D721Med (cell line): ENCODE results near the gene PIK3C2G.

Source experiments
- DNase-seq: peaks from one replicate; pipeline ENCODE4 v3.0.0; 2011; ENCODE audit warnings: low spot score; ENCODE audit not compliant: insufficient read length
- FAIRE-seq: peaks from 2 replicates; lab custom pipeline; 2011; peaks lifted over from hg19 to GRCh38; lab: Jason Lieb, UNC
- TF ChIP-seq, protein P1 (sequence below): IDR thresholded peaks from 2 replicates; pipeline ENCODE4 v1.5.1; 2012; ENCODE audit warnings: mild to moderate bottlenecking, control low read depth; ENCODE audit not compliant: insufficient read depth; ENCODE audit errors: missing control alignments

Gene PIK3C2G, protein sequence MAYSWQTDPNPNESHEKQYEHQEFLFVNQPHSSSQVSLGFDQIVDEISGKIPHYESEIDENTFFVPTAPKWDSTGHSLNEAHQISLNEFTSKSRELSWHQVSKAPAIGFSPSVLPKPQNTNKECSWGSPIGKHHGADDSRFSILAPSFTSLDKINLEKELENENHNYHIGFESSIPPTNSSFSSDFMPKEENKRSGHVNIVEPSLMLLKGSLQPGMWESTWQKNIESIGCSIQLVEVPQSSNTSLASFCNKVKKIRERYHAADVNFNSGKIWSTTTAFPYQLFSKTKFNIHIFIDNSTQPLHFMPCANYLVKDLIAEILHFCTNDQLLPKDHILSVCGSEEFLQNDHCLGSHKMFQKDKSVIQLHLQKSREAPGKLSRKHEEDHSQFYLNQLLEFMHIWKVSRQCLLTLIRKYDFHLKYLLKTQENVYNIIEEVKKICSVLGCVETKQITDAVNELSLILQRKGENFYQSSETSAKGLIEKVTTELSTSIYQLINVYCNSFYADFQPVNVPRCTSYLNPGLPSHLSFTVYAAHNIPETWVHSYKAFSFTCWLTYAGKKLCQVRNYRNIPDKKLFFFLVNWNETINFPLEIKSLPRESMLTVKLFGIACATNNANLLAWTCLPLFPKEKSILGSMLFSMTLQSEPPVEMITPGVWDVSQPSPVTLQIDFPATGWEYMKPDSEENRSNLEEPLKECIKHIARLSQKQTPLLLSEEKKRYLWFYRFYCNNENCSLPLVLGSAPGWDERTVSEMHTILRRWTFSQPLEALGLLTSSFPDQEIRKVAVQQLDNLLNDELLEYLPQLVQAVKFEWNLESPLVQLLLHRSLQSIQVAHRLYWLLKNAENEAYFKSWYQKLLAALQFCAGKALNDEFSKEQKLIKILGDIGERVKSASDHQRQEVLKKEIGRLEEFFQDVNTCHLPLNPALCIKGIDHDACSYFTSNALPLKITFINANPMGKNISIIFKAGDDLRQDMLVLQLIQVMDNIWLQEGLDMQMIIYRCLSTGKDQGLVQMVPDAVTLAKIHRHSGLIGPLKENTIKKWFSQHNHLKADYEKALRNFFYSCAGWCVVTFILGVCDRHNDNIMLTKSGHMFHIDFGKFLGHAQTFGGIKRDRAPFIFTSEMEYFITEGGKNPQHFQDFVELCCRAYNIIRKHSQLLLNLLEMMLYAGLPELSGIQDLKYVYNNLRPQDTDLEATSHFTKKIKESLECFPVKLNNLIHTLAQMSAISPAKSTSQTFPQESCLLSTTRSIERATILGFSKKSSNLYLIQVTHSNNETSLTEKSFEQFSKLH (N-terminal part only)

DNA sequence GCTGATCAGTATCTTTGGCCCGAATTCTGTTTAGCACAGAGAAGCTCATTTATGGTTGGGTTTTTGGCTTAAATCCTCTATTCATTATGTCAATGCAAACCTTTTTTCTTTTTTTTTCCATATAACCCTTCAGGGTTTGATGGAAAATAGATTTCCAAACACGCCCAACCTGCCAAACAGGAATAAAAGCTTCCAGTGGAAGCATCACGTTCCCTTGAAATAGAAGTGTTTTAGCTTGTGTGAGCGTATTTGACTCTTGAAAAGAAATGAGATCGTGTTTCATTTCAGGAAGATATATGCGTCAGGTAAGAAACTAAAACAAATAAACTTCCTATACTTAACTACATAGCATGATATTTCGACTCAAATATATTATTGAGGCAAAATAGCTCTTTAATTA, at the start of gene PIK3C2G:
PIK3C2G (plus strand) TSS at position 246 of the 400 bp plus-strand sequence. CDS start 20,564 bp downstream, outside the sequence.
- no peak for DNase-seq
- TF ChIP-seq, protein P1, sequence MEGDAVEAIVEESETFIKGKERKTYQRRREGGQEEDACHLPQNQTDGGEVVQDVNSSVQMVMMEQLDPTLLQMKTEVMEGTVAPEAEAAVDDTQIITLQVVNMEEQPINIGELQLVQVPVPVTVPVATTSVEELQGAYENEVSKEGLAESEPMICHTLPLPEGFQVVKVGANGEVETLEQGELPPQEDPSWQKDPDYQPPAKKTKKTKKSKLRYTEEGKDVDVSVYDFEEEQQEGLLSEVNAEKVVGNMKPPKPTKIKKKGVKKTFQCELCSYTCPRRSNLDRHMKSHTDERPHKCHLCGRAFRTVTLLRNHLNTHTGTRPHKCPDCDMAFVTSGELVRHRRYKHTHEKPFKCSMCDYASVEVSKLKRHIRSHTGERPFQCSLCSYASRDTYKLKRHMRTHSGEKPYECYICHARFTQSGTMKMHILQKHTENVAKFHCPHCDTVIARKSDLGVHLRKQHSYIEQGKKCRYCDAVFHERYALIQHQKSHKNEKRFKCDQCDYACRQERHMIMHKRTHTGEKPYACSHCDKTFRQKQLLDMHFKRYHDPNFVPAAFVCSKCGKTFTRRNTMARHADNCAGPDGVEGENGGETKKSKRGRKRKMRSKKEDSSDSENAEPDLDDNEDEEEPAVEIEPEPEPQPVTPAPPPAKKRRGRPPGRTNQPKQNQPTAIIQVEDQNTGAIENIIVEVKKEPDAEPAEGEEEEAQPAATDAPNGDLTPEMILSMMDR: no peak
- FAIRE-seq: no peak

DNA sequence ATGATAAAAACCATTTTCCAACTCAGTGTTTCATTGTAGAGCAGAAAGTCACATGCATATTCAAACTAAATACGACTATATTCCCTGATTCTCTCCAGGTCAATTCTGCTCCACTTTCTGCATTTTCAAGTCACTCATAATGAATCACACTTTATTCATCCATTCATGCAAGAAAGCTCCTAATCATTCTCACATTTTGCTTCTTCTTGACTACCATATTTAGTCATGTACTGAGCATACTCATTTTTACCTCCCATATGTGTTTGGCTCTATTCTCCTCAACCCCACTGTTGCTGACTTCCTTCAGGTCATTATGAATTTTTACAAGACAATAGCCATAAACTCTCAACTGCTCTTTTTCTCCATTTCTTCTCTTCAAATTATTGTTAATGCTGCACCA, 43.4 kb upstream of the PIK3C2G start:
- TF ChIP-seq, protein P1: no peak
- no peak for DNase-seq
- FAIRE-seq: no peak

DNA sequence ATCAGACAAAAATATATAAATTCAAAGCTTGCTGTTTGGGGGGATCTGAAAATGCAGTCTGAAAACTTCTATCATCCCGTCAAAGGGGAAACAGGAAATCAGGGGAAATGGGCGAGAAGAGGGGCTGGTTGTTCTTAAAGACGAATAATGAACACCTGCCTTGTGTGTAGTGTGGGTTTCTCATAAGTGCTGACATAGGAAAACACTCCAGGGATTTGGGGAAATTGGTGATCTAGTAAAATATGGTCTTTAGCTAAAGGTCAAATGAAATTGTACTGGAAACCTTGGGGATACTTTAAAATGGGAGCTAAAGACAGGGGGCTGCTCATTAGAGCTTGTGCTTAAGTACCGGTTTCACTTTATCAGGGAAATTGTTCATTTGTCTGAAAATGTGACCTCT, 39.6 kb upstream of the PIK3C2G start:
- no peak for FAIRE-seq
- DNase-seq: no peak
- TF ChIP-seq, protein P1: no peak

DNA sequence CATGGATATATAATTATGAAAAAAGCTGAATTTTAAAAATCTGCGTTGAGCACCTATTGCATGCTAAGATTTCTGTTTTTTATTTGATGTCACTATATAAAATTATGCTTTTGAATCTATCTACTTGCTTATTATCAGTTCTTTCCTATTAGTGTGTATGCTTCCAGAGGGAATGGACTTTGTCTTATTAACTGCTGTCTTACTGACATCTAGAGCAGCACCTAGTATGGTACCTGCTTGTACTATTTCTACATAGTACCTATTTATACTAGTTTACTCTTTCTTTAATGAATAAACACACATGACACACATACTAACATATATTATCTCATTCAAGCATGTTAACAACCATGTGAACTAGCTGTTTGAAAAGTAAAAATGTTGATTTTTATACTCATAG, 38.6 kb upstream of the PIK3C2G start:
- TF ChIP-seq, protein P1: no peak
- DNase-seq (no peak), FAIRE-seq (no peak)

DNA sequence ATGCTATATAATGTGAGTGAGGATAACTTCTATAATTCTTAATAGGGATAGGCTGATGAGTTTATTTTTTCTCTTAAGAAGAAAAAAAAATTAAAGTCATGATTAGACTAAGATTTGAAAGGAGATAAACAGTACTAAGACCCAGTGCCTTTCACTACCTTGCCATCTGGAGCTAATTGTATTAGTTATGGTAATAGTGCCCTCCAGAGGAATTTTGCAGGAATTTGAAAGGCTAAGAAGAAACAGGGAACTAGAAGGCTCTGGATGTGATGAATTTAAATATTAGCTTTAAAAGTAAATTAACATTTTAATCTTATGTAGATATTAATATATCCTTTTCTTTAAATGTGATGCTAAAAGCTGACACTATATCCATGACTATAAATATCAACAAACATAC, 36.6 kb upstream of the PIK3C2G start:
- FAIRE-seq (peak; percentile 96), DNase-seq (peak; percentile 18)
- TF ChIP-seq, protein P1: peak; percentile 71

DNA sequence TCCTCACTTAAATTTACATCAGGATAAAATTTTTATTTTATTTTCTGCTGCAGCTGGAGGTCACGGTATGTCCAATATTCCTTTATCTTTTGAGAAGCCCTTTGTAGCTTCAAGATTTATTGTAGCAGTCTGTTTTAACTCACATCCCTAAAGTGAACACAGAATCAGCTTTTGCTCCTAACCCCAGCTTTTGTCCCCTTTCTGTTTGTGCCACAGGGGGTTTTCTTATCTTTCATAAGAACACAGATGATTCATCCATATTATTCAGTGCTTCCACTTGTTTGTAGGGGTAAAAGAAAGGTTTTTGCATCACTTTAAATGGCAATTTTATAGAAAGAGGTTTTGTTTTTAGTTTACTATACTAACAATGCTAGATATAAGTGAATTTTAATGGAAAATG, 21.8 kb upstream of the PIK3C2G start:
- TF ChIP-seq, protein P1: no peak
- no peak for DNase-seq
- no peak for FAIRE-seq
